Ovary (tissue), 9 donors: Measurements from ENCODE around the gene ADCY6. TPM values are rescaled to one million over a fixed set of nuclear protein-coding genes. Genes with fewer than 3 reads are reported as not detected.

Experiments used
- DNase-seq, 5 donors: peaks; one replicate each; pipeline ENCODE4 v3.0.0-alpha.2; 2019 to 2020
- H3K27ac ChIP-seq, 2 donors: fragments of 200-600 bp; one replicate each; pipeline versions ENCODE4 v1.5.1 to v1.8.0; 2019 to 2022
- H3K27me3 ChIP-seq: fragments of 200-600 bp; one replicate; pipeline ENCODE4 v1.8.0; 2022
- H3K36me3 ChIP-seq: fragments of 200-600 bp; sonication (generic); one replicate; pipeline ENCODE4 v1.5.1; 2019
- H3K4me1 ChIP-seq: one replicate; pipeline ENCODE4 v1.8.1; 2013; ENCODE audit warnings: mild to moderate bottlenecking, moderate library complexity; ENCODE audit not compliant: insufficient read depth
- H3K4me3 ChIP-seq: fragments of 200-600 bp; sonication (generic); one replicate; pipeline ENCODE4 v1.5.1; 2017
- H3K9me3 ChIP-seq, 2 donors: fragments of 200-600 bp in 1 of 2; sonication (generic) in 1 of 2; one replicate each; pipeline versions ENCODE4 v1.5.1 to v1.8.1; 2013 to 2019; ENCODE audit warnings: mild to moderate bottlenecking in 1 of 2, moderate library complexity in 1 of 2
- CTCF ChIP-seq, 3 donors: fragments of 450-650 bp in 2 of 3; fragments of 200-600 bp in 1 of 3; IDR thresholded peaks; one replicate each; pipeline versions ENCODE4 v1.5.1 to v1.8.0; 2016 to 2022; ENCODE audit warnings: antibody characterized with exemption in 3 of 3, mild to moderate bottlenecking in 1 of 3
- EP300 ChIP-seq: sonication (generic); formaldehyde crosslinking; IDR thresholded peaks from one replicate; pipeline ENCODE4 v1.6.1; 2017; ENCODE audit warnings: antibody characterized with exemption
- POLR2A ChIP-seq: fragments of 450-650 bp; IDR thresholded peaks from one replicate; pipeline ENCODE4 v1.6.1; 2017; ENCODE audit warnings: antibody characterized with exemption, mild to moderate bottlenecking, moderate library complexity
- WGBS, 3 donors: extraction: QIAGEN DNeasy Blood & Tissue Kit in 1 of 3; methylation state at CpG; one replicate each; pipeline versions ENCODE4 v1.1.5 to v1.1.7; 2013 to 2017; 5-methylcytosine and 5-hydroxymethylcytosine counted together
- intact Hi-C, 4 donors: fragments of 100-400 bp; cut with DNase I; formaldehyde crosslinking; loops; one replicate each; pipeline versions ENCODE4 v1.11.0 to v1.15.1; 2022 to 2023
- polyA plus RNA-seq, 2 donors: library from polyadenylated mRNA; stranded (reverse); fragments of 200-250 nt in 1 of 2; fragments of 350-450 nt in 1 of 2; fragmentation: Illumina TruSeq in 1 of 2; extraction: RNeasy Lipid Tissue Mini Kit (QIAGEN cat#74804) in 1 of 2; gene quantifications; one replicate each; pipeline ENCODE4 v1.2.3, GENCODE V29; 2013 to 2014
- total RNA-seq, 7 donors: library from RNA; depleted of rRNA in 2 of 7; stranded (reverse); fragments of >200 nt in 2 of 7; fragmentation: NEBNext Ultra II Directional in 3 of 7; extraction: Animal tissue kit (Norgen Biotek cat#: 25700) in 3 of 7; gene quantifications; one replicate each; pipeline versions ENCODE4 v1.1.0 to v1.2.4, GENCODE V29; 2016 to 2023
- donor health status: DM: no; HTN: no; CAD: no; lungs with moderate emphysema.
- donor health status: DM: no; HTN: no; CAD: no.
- donor health status: Bipolar disorder and iron deficiency.
- donor health status: DM: yes; HTN: yes; CAD: no.
- donor health status: DM: no; HTN: no; CAD: no.
- donor health status: DM: yes; HTN: yes; CAD: no.

ADCY6 gene
- total and polyA plus RNA-seq, 9 donors = 14.8 to 83.3 (median 40.6) TPM

- no peak overlapping the region for H3K4me3 ChIP-seq
- intact Hi-C loops = no loop called here
Measured at GRCh38 chr12:48810903-48811431, 22.1 kb upstream of the ADCY6 start.

GRCh38 chr12:48807981-48808380 is 19.1 kb upstream of the ADCY6 start:
- H3K9me3 ChIP-seq = no peaks in the 10 kb centered on the region

More at GRCh38 chr12:48810903-48811431, 22.1 kb upstream of the ADCY6 start:
- Histone ChIP-seq H3K4me1 (peaks cover 23% of the 10 kb centered on the region), H3K36me3 (no peaks in the 10 kb centered on the region), H3K27me3 (no peaks in the 10 kb centered on the region), H3K9me3 (no peaks in the 10 kb centered on the region), H3K27ac (peak overlapping the region; percentile 90 to 95)
- DNase-seq = peak; percentile 77 to 84 (median 80)
- no peak for TF ChIP-seq POLR2A
- no peak for TF ChIP-seq EP300
- TF ChIP-seq CTCF (IDR thresholded peaks at IDR 0.05) = no peak
- WGBS, 3 donors = 5 to 11% (median 11%) methylated on average over 5 of the region's 5 CpGs

GRCh38 chr12:48803675-48804074 is 14.8 kb upstream of the ADCY6 start:
- intact Hi-C loops = no loop called here
- no peaks in the 10 kb centered on the region for H3K36me3 ChIP-seq

More at GRCh38 chr12:48807981-48808380, 19.1 kb upstream of the ADCY6 start:
- Histone ChIP-seq H3K36me3 (no peaks in the 10 kb centered on the region), H3K4me1 (peaks cover 19% of the 10 kb centered on the region), H3K27ac (no peak overlapping the region), H3K4me3 (no peak overlapping the region), H3K27me3 (no peaks in the 10 kb centered on the region)
- intact Hi-C loops = no loop called here
- WGBS, 3 donors = 91 to 97% (median 94%) methylated on average over 3 of the region's 3 CpGs
- TF ChIP-seq EP300 (no peak), POLR2A (no peak), CTCF (IDR thresholded peaks at IDR 0.05) (no peak)
- DNase-seq = no peak

DNA sequence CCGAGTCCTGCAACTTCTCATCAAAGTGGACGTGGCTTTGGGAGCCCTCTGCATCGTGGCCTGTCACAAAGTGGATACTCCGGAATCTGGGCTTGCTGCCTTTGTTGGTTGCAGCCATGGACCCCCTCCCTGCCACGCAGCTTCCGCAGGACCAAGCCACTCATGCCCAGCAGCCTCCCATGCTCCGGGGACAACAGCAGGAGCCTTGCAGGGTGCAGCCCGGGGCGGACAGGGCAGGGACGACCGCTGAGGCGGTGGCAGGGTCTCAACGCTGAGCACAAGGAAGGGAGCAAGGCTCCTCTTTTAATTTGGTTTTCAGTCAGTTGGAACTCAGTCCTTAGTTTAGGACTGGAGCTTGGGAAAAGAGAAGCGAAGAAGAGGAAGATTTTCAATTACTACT is 12.1 kb upstream of the ADCY6 start:
- Histone ChIP-seq H3K4me3 (no peak overlapping the region), H3K9me3 (no peaks in the 10 kb centered on the region), H3K36me3 (no peaks in the 10 kb centered on the region), H3K27ac (no peak overlapping the region), H3K27me3 (no peaks in the 10 kb centered on the region), H3K4me1 (no peaks in the 10 kb centered on the region)
- TF ChIP-seq EP300 (no peak), POLR2A (no peak), CTCF (IDR thresholded peaks at IDR 0.05) (no peak)
- DNase-seq = no peak
- 78 to 85% (median 81%) methylated on average over 14 of the region's 14 CpGs for WGBS, 3 donors
- intact Hi-C loops = no loop called here

More at GRCh38 chr12:48803675-48804074, 14.8 kb upstream of the ADCY6 start:
- no peak for TF ChIP-seq EP300
- TF ChIP-seq POLR2A = no peak
- no peak for TF ChIP-seq CTCF (IDR thresholded peaks at IDR 0.05)
- no peak overlapping the region for H3K27ac ChIP-seq
- no peak for DNase-seq
- H3K4me3 ChIP-seq = no peak overlapping the region
- 67 to 77% (median 75%) methylated on average over 1 of the region's 1 CpG for WGBS, 3 donors
- H3K27me3 ChIP-seq = no peaks in the 10 kb centered on the region
- H3K4me1 ChIP-seq = no peaks in the 10 kb centered on the region
- no peaks in the 10 kb centered on the region for H3K9me3 ChIP-seq
